Nephron progenitor cell (in vitro differentiated cells): Measurements from ENCODE around the gene GRB7.

Source experiments
- DNase-seq: peaks from one replicate; pipeline ENCODE4 v3.0.0; 2021
- H3K27ac Mint-ChIP-seq: 2 replicates; pipeline ENCODE4 v1.8.0; 2021; ENCODE audit warnings: mild to moderate bottlenecking, moderate library complexity, mixed read lengths
- H3K27me3 Mint-ChIP-seq: 2 replicates; pipeline ENCODE4 v1.8.0; 2021; ENCODE audit warnings: mild to moderate bottlenecking, low read depth, mixed read lengths; ENCODE audit not compliant: poor library complexity
- H3K36me3 Mint-ChIP-seq: 2 replicates; pipeline ENCODE4 v1.8.0; 2021; ENCODE audit warnings: low read depth, mixed read lengths
- H3K4me1 Mint-ChIP-seq: 2 replicates; pipeline ENCODE4 v1.8.0; 2021; ENCODE audit warnings: mixed read lengths
- H3K4me3 Mint-ChIP-seq: 2 replicates; pipeline ENCODE4 v1.8.0; 2021; ENCODE audit warnings: mild to moderate bottlenecking, moderate library complexity, mixed read lengths
- H3K9me3 Mint-ChIP-seq: 2 replicates; pipeline ENCODE4 v1.8.0; 2021; ENCODE audit warnings: mild to moderate bottlenecking, moderate library complexity, mixed read lengths
- TF ChIP-seq, protein P1 (sequence below): fragments of 200-600 bp; sonication (generic); IDR thresholded peaks from 2 replicates; pipeline ENCODE4 v1.5.0; 2021; ENCODE audit warnings: antibody characterized with exemption

GRB7 gene

DNA sequence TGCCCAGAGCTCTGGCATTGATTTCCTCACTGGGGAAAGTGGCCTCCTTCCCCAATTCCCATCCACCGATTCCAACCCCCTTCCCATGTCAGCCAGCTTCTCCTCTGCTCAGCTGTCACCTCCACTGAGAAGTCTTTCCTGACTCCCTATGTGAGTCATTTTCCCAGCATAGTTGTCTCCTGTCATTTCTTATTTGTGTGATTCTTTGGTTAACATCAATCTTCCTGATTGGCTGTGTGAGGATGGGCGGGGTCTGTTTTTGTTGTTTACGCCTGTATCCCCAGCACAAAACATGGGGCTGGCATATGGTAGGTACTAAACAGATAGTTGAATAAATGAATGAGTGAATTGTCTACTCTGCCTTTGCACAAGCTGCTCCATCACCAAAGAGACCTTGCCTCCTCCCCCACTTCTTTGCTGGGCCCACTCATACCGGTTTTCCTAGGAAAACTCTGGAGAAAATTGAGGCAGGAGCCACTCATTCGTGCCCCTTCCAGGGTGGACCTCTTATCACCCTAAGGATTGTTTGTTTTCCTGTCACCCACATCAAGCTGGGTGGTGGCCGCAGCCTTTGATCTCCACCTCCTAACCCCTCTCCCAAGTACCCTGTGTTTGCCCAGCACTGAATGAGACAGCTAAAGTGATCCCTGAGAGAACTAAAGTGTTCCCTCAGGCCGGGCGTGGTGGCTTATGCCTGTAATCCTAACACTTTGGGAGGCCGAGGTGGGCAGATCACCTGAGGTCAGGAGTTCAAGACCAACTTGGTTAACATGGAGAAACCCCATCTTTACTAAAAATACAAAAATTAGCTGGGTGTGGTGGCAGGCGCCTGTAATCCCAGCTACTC, 1.2 kb upstream of the GRB7 start:
- peaks cover 37% of the 10 kb centered on the region for H3K4me1 Mint-ChIP-seq
- H3K9me3 Mint-ChIP-seq = no peaks in the 10 kb centered on the region
- H3K27ac Mint-ChIP-seq = no peak overlapping the region
- H3K4me3 Mint-ChIP-seq = no peak overlapping the region
- no peaks in the 10 kb centered on the region for H3K36me3 Mint-ChIP-seq
- peaks cover 70% of the 10 kb centered on the region for H3K27me3 Mint-ChIP-seq
- no peak for DNase-seq
- TF ChIP-seq, protein P1, sequence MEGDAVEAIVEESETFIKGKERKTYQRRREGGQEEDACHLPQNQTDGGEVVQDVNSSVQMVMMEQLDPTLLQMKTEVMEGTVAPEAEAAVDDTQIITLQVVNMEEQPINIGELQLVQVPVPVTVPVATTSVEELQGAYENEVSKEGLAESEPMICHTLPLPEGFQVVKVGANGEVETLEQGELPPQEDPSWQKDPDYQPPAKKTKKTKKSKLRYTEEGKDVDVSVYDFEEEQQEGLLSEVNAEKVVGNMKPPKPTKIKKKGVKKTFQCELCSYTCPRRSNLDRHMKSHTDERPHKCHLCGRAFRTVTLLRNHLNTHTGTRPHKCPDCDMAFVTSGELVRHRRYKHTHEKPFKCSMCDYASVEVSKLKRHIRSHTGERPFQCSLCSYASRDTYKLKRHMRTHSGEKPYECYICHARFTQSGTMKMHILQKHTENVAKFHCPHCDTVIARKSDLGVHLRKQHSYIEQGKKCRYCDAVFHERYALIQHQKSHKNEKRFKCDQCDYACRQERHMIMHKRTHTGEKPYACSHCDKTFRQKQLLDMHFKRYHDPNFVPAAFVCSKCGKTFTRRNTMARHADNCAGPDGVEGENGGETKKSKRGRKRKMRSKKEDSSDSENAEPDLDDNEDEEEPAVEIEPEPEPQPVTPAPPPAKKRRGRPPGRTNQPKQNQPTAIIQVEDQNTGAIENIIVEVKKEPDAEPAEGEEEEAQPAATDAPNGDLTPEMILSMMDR = no peak

- H3K9me3 Mint-ChIP-seq = no peaks in the 10 kb centered on the region
- no peak overlapping the region for H3K27ac Mint-ChIP-seq
- peaks cover 37% of the 10 kb centered on the region for H3K4me1 Mint-ChIP-seq
- DNase-seq = no peak
- TF ChIP-seq, protein P1 = no peak
- H3K4me3 Mint-ChIP-seq = peak overlapping the region; percentile 70
- peaks cover 75% of the 10 kb centered on the region for H3K27me3 Mint-ChIP-seq
- no peaks in the 10 kb centered on the region for H3K36me3 Mint-ChIP-seq
These were observed 455 bp upstream of the GRB7 start for GRCh38 chr17:39737206-39737759.

DNA sequence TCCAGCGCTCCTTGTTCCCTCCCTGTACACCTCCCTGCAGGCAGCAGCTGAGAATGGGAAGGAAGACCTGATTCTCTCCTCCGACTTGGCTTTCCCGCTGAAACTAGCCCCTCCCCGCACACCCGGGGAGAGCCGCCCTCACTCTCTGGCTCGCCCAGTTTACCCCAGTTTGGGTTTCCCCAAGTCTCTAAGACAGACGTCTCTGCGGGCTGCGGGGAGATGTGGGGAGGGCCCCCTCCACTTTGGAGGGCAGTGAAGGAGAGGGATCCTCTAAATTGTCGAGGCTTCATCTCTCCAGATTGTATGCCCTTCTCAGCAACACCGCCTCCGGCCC, 797 bp downstream of the GRB7 start:
- peak overlapping the region; percentile 78 for H3K4me3 Mint-ChIP-seq
- no peaks in the 10 kb centered on the region for H3K36me3 Mint-ChIP-seq
- H3K27me3 Mint-ChIP-seq = peaks cover 83% of the 10 kb centered on the region
- peak; percentile 30 for DNase-seq
- H3K4me1 Mint-ChIP-seq = peaks cover 37% of the 10 kb centered on the region
- no peak overlapping the region for H3K27ac Mint-ChIP-seq
- TF ChIP-seq, protein P1 = no peak
- H3K9me3 Mint-ChIP-seq = no peaks in the 10 kb centered on the region

- no peaks in the 10 kb centered on the region for H3K9me3 Mint-ChIP-seq
- peak overlapping the region; percentile 78 for H3K4me3 Mint-ChIP-seq
- H3K27me3 Mint-ChIP-seq = peaks cover 82% of the 10 kb centered on the region
- H3K27ac Mint-ChIP-seq = no peak overlapping the region
- TF ChIP-seq, protein P1 = no peak
- H3K36me3 Mint-ChIP-seq = no peaks in the 10 kb centered on the region
- peaks cover 37% of the 10 kb centered on the region for H3K4me1 Mint-ChIP-seq
- peak; percentile 56 for DNase-seq
These were observed 1.5 kb downstream of the GRB7 start for GRCh38 chr17:39738983-39739884.

DNA sequence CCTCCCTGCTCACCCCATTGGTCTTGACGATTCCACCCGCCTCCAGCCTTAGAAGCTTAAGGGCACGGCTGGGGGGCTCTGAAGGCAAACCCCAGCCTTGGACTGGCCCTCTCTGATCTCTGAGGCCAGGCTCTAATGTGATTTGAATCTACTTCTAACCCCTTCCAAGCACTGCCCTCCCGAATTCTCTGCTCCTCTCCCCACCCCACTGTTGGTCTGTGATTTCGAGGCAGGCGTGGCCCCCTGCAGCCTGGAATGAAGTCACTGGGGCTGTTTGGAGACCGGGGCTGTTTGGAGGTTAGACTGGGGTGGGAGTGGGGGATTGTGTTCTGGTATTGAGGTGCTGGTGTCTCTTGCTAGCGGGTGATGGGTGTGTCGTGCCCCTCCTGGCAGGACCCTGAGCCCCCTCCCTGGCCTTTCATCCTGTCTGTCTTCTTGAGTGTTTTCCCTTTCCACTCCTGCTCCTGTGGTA, 2.2 kb downstream of the GRB7 start:
- no peak for DNase-seq
- no peaks in the 10 kb centered on the region for H3K36me3 Mint-ChIP-seq
- peak overlapping the region; percentile 78 for H3K4me3 Mint-ChIP-seq
- TF ChIP-seq, protein P1 = no peak
- no peaks in the 10 kb centered on the region for H3K9me3 Mint-ChIP-seq
- no peak overlapping the region for H3K27ac Mint-ChIP-seq
- peaks cover 37% of the 10 kb centered on the region for H3K4me1 Mint-ChIP-seq
- peaks cover 85% of the 10 kb centered on the region for H3K27me3 Mint-ChIP-seq
